ENCODE measurements around the gene WDR62.

DNA sequence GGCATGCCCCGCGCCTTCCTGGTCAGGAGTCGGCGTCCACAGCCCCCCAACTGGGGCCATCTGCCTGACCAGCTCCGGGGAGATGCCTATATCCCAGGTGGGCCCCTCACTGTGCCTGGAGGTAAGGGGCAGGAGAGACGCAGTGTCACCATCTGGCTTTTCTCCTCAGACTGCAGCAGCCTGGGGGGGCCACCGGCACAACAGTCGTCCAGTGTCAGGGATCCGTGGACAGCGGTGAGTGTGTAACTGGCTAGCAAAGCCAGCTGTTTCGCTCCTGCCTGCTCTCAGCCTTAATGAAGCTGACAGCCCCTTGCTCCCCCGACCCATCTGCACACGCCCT lies 56.5 kb downstream of the WDR62 start:
- TF ChIP-seq, protein P1, sequence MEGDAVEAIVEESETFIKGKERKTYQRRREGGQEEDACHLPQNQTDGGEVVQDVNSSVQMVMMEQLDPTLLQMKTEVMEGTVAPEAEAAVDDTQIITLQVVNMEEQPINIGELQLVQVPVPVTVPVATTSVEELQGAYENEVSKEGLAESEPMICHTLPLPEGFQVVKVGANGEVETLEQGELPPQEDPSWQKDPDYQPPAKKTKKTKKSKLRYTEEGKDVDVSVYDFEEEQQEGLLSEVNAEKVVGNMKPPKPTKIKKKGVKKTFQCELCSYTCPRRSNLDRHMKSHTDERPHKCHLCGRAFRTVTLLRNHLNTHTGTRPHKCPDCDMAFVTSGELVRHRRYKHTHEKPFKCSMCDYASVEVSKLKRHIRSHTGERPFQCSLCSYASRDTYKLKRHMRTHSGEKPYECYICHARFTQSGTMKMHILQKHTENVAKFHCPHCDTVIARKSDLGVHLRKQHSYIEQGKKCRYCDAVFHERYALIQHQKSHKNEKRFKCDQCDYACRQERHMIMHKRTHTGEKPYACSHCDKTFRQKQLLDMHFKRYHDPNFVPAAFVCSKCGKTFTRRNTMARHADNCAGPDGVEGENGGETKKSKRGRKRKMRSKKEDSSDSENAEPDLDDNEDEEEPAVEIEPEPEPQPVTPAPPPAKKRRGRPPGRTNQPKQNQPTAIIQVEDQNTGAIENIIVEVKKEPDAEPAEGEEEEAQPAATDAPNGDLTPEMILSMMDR (IDR thresholded peaks at IDR 0.05) = no peak
- TF ChIP-seq POLR2A (IDR thresholded peaks at IDR 0.05) = no peak
